Right atrium auricular region (tissue), 2 donors: ENCODE data around the gene TMEM44. TPM values are rescaled to one million over a fixed set of nuclear protein-coding genes. Genes with fewer than 3 reads are reported as not detected.
A peak's percentile ranks its signal among the peaks of the same experiment; 100 is the strongest.

ENCODE experiments used
- DNase-seq: peaks from one replicate; pipeline ENCODE4 v3.0.0-alpha.2; 2019; ENCODE audit warnings: low spot score
- H3K27ac ChIP-seq, 2 donors: fragments of 200-600 bp; sonication (generic); 1 replicate in 1 of 2; 2 replicates in 1 of 2; pipeline ENCODE4 v1.5.1; 2016 to 2019
- H3K27me3 ChIP-seq, 2 donors: fragments of 200-600 bp; sonication (generic); one replicate each; pipeline versions ENCODE4 v1.5.1 to v1.6.0; 2017 to 2019
- H3K36me3 ChIP-seq: fragments of 200-600 bp; sonication (generic); one replicate; pipeline ENCODE4 v1.5.1; 2016
- H3K4me1 ChIP-seq, 2 donors: fragments of 200-600 bp; sonication (generic); one replicate each; pipeline versions ENCODE4 v1.5.1 to v1.6.0; 2017 to 2019
- H3K4me3 ChIP-seq, 2 donors: fragments of 200-600 bp; sonication (generic); 1 replicate in 1 of 2; 2 replicates in 1 of 2; pipeline ENCODE4 v1.5.1; 2017 to 2019; ENCODE audit warnings: mild to moderate bottlenecking in 1 of 2, moderate library complexity in 1 of 2
- H3K9me3 ChIP-seq, 2 donors: fragments of 200-600 bp; sonication (generic); one replicate each; pipeline ENCODE4 v1.5.1; 2019
- total RNA-seq, 2 donors: library from RNA; depleted of rRNA; stranded (reverse); fragments of >200 nt; gene quantifications; one replicate each; pipeline ENCODE4 v1.1.0, GENCODE V29; 2016
- TF ChIP-seq, protein P1 (sequence below), 2 donors: fragments of 200-600 bp; sonication (generic); IDR thresholded peaks; one replicate each; pipeline ENCODE4 v1.5.1; 2019; ENCODE audit warnings: antibody characterized with exemption in 2 of 2

TMEM44 gene
- total RNA-seq, 2 donors from 2014 or later, result 5.9 to 6.4 TPM

DNA sequence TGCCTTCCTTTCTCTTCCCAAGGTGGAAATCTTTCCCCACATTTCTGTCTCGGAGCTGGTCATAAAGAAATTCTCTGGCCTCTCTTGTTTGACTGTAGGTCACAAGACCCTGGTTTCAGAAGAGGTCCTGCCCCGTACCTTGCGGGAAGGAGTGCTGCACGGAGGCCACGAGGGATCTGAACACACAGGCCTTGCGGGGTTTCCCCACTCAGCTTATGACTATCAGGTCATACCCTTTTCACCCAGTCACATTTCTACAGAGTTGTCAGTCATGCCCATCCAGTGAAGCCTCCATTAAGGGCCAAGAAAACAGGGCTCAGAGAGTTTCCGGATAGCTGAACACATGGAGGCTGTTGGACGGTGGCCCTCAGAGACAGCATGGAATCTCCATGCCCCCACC is 91.7 kb downstream of the TMEM44 start:
- no peaks in the 10 kb centered on the region for H3K36me3 ChIP-seq
- no peak overlapping the region for H3K4me3 ChIP-seq
- DNase-seq, result no peak
- H3K4me1 ChIP-seq, result peaks cover 0 to 22% of the 10 kb centered on the region in 2 donors
- no peaks in the 10 kb centered on the region for H3K9me3 ChIP-seq
- TF ChIP-seq, protein P1, sequence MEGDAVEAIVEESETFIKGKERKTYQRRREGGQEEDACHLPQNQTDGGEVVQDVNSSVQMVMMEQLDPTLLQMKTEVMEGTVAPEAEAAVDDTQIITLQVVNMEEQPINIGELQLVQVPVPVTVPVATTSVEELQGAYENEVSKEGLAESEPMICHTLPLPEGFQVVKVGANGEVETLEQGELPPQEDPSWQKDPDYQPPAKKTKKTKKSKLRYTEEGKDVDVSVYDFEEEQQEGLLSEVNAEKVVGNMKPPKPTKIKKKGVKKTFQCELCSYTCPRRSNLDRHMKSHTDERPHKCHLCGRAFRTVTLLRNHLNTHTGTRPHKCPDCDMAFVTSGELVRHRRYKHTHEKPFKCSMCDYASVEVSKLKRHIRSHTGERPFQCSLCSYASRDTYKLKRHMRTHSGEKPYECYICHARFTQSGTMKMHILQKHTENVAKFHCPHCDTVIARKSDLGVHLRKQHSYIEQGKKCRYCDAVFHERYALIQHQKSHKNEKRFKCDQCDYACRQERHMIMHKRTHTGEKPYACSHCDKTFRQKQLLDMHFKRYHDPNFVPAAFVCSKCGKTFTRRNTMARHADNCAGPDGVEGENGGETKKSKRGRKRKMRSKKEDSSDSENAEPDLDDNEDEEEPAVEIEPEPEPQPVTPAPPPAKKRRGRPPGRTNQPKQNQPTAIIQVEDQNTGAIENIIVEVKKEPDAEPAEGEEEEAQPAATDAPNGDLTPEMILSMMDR (IDR thresholded peaks at IDR 0.05), result no peak
- no peaks in the 10 kb centered on the region for H3K27me3 ChIP-seq
- H3K27ac ChIP-seq, result no peak overlapping the region

- TF ChIP-seq, protein P1 (IDR thresholded peaks at IDR 0.05), result no peak
- Histone ChIP-seq H3K27ac (peak overlapping the region; percentile 27 to 57), H3K4me1 (peaks cover 0 to 22% of the 10 kb centered on the region in 2 donors), H3K27me3 (no peaks in the 10 kb centered on the region), H3K36me3 (no peaks in the 10 kb centered on the region), H3K9me3 (no peaks in the 10 kb centered on the region), H3K4me3 (no peak overlapping the region)
- peak; percentile 80 for DNase-seq
These were observed 92.8 kb downstream of the TMEM44 start for GRCh38 chr3:194540274-194540905.

DNA sequence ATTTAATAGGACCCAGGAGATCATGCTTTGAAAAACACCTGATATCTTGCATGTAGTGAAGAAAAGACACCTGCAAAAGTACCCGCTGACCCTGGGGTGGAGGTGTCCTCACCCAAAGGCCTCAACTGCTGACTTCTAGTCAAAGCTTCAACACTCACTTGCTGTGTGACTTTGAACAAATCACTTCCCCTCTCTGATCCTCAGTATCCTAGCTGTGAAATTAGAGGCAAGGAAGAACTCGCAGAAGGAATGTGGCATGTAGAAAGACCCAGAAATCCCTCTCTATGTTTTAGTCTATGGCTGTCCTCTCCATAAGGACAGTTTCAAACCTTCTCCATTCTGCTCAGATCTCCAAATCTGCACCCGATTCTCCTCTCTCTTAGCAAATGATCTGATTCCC is 93.7 kb downstream of the TMEM44 start:
- H3K27me3 ChIP-seq, result no peaks in the 10 kb centered on the region
- no peak overlapping the region for H3K27ac ChIP-seq
- H3K4me3 ChIP-seq, result no peak overlapping the region
- peaks cover 0 to 3% of the 10 kb centered on the region in 2 donors for H3K9me3 ChIP-seq
- TF ChIP-seq, protein P1 (IDR thresholded peaks at IDR 0.05), result no peak
- H3K4me1 ChIP-seq, result peaks cover 0 to 22% of the 10 kb centered on the region in 2 donors
- no peaks in the 10 kb centered on the region for H3K36me3 ChIP-seq
- no peak for DNase-seq

DNA sequence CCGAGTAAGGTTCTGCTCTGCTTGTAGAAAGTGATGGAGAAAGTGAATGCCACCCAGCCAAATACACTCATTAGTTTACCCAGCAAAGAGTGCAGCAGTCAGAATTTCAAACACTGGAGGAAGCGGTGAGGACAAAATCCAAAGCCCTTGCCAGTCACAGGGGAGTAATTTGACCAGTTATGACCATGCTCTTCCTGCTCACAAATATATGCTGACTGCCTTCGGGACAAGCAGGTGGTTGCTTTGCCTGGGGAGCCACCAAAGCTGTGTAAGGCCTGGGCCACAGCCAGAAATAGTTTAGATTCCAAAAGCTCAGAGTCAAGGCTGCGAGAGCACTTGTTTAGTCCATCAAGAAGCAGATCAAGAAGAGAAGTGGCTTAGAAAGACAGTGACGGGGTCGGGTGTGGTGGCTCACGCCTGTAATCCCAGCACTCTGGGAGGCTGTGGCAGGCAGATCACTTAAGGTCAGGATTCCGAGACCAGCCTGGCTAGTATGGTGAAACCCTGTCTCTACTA is 95.4 kb downstream of the TMEM44 start:
- peaks cover 0 to 9% of the 10 kb centered on the region in 2 donors for H3K9me3 ChIP-seq
- TF ChIP-seq, protein P1 (IDR thresholded peaks at IDR 0.05), result no peak
- H3K4me3 ChIP-seq, result no peak overlapping the region

More for the DNA sequence above, 95.4 kb downstream of the TMEM44 start:
- Histone ChIP-seq H3K4me1 (peaks cover 0 to 22% of the 10 kb centered on the region in 2 donors), H3K27ac (peak overlapping the region in 1 of 2 donors; percentile 67), H3K36me3 (no peaks in the 10 kb centered on the region), H3K27me3 (no peaks in the 10 kb centered on the region)
- DNase-seq, result no peak

Other genes starting within 250 kb of the TMEM44 start
- gene GP5, start 234.2 kb downstream of the TMEM44 start, total RNA-seq, result under 1 TPM in 1 of 2 donors, not detected in 1; 0.08 TPM
- 100 to 1,000 TPM; 188 to 284 TPM for gene ATP13A3, start 146.4 kb downstream of the TMEM44 start, total RNA-seq
- 10 to 100 TPM; 15.1 to 20.5 TPM for gene LSG1, start 38.8 kb upstream of the TMEM44 start, total RNA-seq
- 10 to 100 TPM; 10.9 to 12.5 TPM for gene FAM43A, start 52.5 kb upstream of the TMEM44 start, total RNA-seq